HepG2 (cell line): ENCODE measurements around the gene KIZ. TPM values are rescaled to one million over a fixed set of nuclear protein-coding genes. Genes with fewer than 3 reads are reported as not detected.

ENCODE experiments used
- ASH2L ChIP-seq: fragments of 300-600, 200-600 bp; sonication (generic); IDR thresholded peaks from 2 replicates; pipeline ENCODE4 v1.7.0; 2017; ENCODE audit warnings: low read depth, mild to moderate bottlenecking, moderate library complexity, mixed read lengths, low read length; ENCODE audit not compliant: insufficient read length
- ESRRA ChIP-seq: sonication (generic); formaldehyde crosslinking; IDR thresholded peaks from 2 replicates; pipeline ENCODE4 v1.5.1; 2020; ENCODE audit warnings: mild to moderate bottlenecking, low read depth, missing genetic modification reagents
- HDAC1 ChIP-seq: sonication (generic); formaldehyde crosslinking; IDR thresholded peaks from 2 replicates; pipeline ENCODE4 v1.5.1; 2020; ENCODE audit warnings: mild to moderate bottlenecking, missing genetic modification reagents
- HNRNPL ChIP-seq: fragments of 200-400 bp; formaldehyde crosslinking; IDR thresholded peaks from 2 replicates; pipeline ENCODE4 v1.6.1; 2017; ENCODE audit warnings: mild to moderate bottlenecking, low read depth, low read length
- NAIF1 ChIP-seq: sonication (generic); formaldehyde crosslinking; IDR thresholded peaks from 2 replicates; pipeline ENCODE4 v1.5.0; 2020; ENCODE audit warnings: mild to moderate bottlenecking, missing genetic modification reagents, borderline replicate concordance
- RFX3 ChIP-seq: IDR thresholded peaks from 2 replicates; pipeline ENCODE4 v1.6.1; 2016; ENCODE audit warnings: missing biosample characterization, missing genetic modification reagents
- SMARCE1 ChIP-seq: fragments of 450-650 bp; IDR thresholded peaks from 2 replicates; pipeline ENCODE4 v1.6.1; 2017; ENCODE audit warnings: borderline replicate concordance
- SMYD3 ChIP-seq: sonication (generic); formaldehyde crosslinking; IDR thresholded peaks from 2 replicates; pipeline ENCODE4 v1.8.1; 2023; ENCODE audit warnings: mild to moderate bottlenecking, missing genetic modification reagents
- TOPORS ChIP-seq: sonication (generic); formaldehyde crosslinking; IDR thresholded peaks from 2 replicates; pipeline ENCODE4 v1.8.0; 2023; ENCODE audit warnings: mild to moderate bottlenecking, missing genetic modification reagents
- YEATS2 ChIP-seq: sonication (generic); formaldehyde crosslinking; IDR thresholded peaks from 2 replicates; pipeline ENCODE4 v1.4.0; 2020; ENCODE audit warnings: missing genetic modification reagents, borderline replicate concordance
- ZKSCAN5 ChIP-seq: sonication (generic); formaldehyde crosslinking; IDR thresholded peaks from 2 replicates; pipeline ENCODE4 v1.5.1; 2020; ENCODE audit warnings: mild to moderate bottlenecking, missing genetic modification reagents
- ZNF101 ChIP-seq: sonication (generic); formaldehyde crosslinking; IDR thresholded peaks from 2 replicates; pipeline ENCODE4 v1.4.0; 2020; ENCODE audit warnings: mild to moderate bottlenecking, low read depth, missing genetic modification reagents, borderline replicate concordance
- ZNF431 ChIP-seq: sonication (generic); formaldehyde crosslinking; IDR thresholded peaks from 2 replicates; pipeline ENCODE4 v1.9.0; 2022; ENCODE audit warnings: missing genetic modification reagents, low read depth, mild to moderate bottlenecking, borderline replicate concordance
- ZNF629 ChIP-seq: sonication (generic); formaldehyde crosslinking; conservative IDR thresholded peaks from 2 replicates; pipeline ENCODE4 v1.5.0; 2020; ENCODE audit warnings: missing genetic modification reagents
- ZNF713 ChIP-seq: sonication (generic); formaldehyde crosslinking; IDR thresholded peaks from 2 replicates; pipeline ENCODE4 v1.4.0; 2020; ENCODE audit warnings: mild to moderate bottlenecking, missing genetic modification reagents
- ZNF746 ChIP-seq: sonication (generic); formaldehyde crosslinking; IDR thresholded peaks from 2 replicates; pipeline ENCODE4 v1.8.0; 2022; ENCODE audit warnings: mild to moderate bottlenecking, missing genetic modification reagents
- ZNF749 ChIP-seq: sonication (generic); formaldehyde crosslinking; IDR thresholded peaks from 2 replicates; pipeline ENCODE4 v1.8.0; 2022; ENCODE audit warnings: mild to moderate bottlenecking, missing genetic modification reagents, moderate library complexity, borderline replicate concordance
- ZNF761 ChIP-seq: sonication (generic); formaldehyde crosslinking; conservative IDR thresholded peaks from 2 replicates; pipeline ENCODE4 v1.4.0; 2020; ENCODE audit warnings: mild to moderate bottlenecking, missing genetic modification reagents
- ZNF775 ChIP-seq: sonication (generic); formaldehyde crosslinking; IDR thresholded peaks from 2 replicates; pipeline ENCODE4 v1.4.0; 2020; ENCODE audit warnings: missing genetic modification reagents, mild to moderate bottlenecking, moderate library complexity, borderline replicate concordance
- ZNF776 ChIP-seq: sonication (generic); formaldehyde crosslinking; IDR thresholded peaks from 2 replicates; pipeline ENCODE4 v1.4.0; 2020; ENCODE audit warnings: mild to moderate bottlenecking, missing genetic modification reagents
- ZNF792 ChIP-seq: IDR thresholded peaks from 2 replicates; pipeline ENCODE4 v1.6.1; 2016
- ZNF891 ChIP-seq: sonication (generic); formaldehyde crosslinking; IDR thresholded peaks from 2 replicates; pipeline ENCODE4 v1.5.0; 2020; ENCODE audit warnings: mild to moderate bottlenecking, missing genetic modification reagents
- polyA plus RNA-seq, 8 experiments: library from polyadenylated mRNA; depleted of rRNA in 3 of 8; stranded (reverse) in 7 of 8; unstranded in 1 of 8; fragments of >200 nt; fragmentation: Illumina TruSeq in 4 of 8; extraction: Trizol in 4 of 8; gene quantifications; 2 replicates each; pipeline versions ENCODE4 v1.2.1 to v1.2.3, GENCODE V29; 2011 to 2016; ENCODE audit warnings: low read depth in 4 of 8, missing spikeins in 1 of 8, mixed read lengths in 1 of 8; ENCODE audit not compliant: insufficient read depth in 1 of 8
- total RNA-seq, 5 experiments: library from RNA; depleted of rRNA; stranded (reverse); fragments of >200 nt; fragmentation: Illumina TruSeq; extraction: Trizol; gene quantifications; 2 replicates each; pipeline ENCODE4 v1.2.3, GENCODE V29; 2016; ENCODE audit warnings: low read depth in 1 of 5
- TF ChIP-seq, protein P1 (sequence below): sonication (generic); formaldehyde crosslinking; IDR thresholded peaks from 2 replicates; pipeline ENCODE4 v1.4.0; 2020; ENCODE audit warnings: missing genetic modification reagents, low read depth, mild to moderate bottlenecking, borderline replicate concordance
- TF ChIP-seq, protein P2 (sequence below): IDR thresholded peaks from 2 replicates; pipeline ENCODE4 v1.6.1; 2016; ENCODE audit warnings: mild to moderate bottlenecking
- TF ChIP-seq, protein P3 (sequence below): sonication (generic); formaldehyde crosslinking; IDR thresholded peaks from 2 replicates; pipeline ENCODE4 v1.4.0; 2020; ENCODE audit warnings: low read depth, mild to moderate bottlenecking, missing genetic modification reagents
- TF ChIP-seq, protein P4 (sequence below): IDR thresholded peaks from 2 replicates; pipeline ENCODE4 v1.6.1; 2016; ENCODE audit warnings: low read depth

Gene KIZ
- total and polyA plus RNA-seq, 2 of the 13 experiments (the other 11 are each of a cell fraction or from before 2014, with no cell fraction given) = 46.3 to 114 TPM

DNA sequence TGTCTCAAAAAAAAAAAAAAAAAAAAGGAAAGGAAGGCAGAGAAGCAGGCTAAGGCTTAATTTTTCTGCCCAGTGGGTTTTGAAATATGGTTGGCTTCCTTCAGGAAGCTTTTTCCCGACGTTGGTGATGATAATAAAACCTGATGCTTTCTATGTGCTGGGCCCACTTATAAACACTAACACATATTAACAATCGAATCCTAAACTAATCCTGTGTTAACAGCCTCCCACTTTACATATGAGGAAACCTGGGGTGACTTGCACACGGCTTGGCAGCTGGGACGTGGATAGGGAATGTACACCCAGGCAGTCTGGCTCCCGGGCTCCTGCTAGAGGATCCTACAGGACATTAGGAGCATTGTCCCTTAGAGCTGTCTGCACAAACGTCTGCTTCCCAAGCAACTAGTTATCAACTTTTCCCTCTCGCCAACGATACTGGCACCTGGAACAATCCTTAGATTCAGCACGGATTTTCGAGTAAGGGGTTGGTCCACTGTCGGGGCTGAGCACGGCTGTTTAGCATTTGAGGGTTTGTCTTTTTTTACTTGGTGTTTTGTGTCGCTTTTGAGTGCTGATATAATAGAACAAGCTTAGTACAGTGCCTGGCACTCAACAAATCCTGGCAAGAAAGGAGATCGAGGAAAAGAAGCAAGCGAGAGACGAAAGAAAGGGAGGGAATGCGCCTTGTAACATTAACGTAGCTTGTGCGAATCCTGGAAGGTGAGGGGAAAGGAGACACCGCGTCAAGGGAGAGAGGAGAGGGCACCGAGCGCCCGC lies 622 bp upstream of the KIZ start (continued):
- TF ChIP-seq, protein P1, sequence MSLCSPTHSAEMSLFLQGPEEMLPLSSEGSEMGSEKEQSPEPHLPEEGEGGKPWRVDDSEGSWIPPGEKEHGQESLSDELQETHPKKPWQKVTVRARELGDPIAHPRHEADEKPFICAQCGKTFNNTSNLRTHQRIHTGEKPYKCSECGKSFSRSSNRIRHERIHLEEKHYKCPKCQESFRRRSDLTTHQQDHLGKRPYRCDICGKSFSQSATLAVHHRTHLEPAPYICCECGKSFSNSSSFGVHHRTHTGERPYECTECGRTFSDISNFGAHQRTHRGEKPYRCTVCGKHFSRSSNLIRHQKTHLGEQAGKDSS (CRISPR knock-in tag) = peak; percentile 26; the same call in 1 of the 2 replicates
- no peak for TF ChIP-seq SMARCE1
- no peak for TF ChIP-seq ESRRA
- peak; percentile 44; the same call in 1 of the 2 replicates for TF ChIP-seq ZNF713 (CRISPR knock-in tag)
- TF ChIP-seq, protein P2, sequence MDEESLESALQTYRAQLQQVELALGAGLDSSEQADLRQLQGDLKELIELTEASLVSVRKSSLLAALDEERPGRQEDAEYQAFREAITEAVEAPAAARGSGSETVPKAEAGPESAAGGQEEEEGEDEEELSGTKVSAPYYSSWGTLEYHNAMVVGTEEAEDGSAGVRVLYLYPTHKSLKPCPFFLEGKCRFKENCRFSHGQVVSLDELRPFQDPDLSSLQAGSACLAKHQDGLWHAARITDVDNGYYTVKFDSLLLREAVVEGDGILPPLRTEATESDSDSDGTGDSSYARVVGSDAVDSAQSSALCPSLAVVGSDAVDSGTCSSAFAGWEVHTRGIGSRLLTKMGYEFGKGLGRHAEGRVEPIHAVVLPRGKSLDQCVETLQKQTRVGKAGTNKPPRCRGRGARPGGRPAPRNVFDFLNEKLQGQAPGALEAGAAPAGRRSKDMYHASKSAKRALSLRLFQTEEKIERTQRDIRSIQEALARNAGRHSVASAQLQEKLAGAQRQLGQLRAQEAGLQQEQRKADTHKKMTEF (CRISPR knock-in tag) = no peak; the same call in 1 of the 2 replicates
- TF ChIP-seq ZNF749 (CRISPR knock-in tag) = no peak
- no peak for TF ChIP-seq ZNF775 (CRISPR knock-in tag)
- no peak for TF ChIP-seq RFX3 (CRISPR knock-in tag)
- no peak for TF ChIP-seq ZNF101 (CRISPR knock-in tag)
- no peak; the same call in 1 of the 2 replicates for TF ChIP-seq NAIF1
- no peak for TF ChIP-seq HDAC1 (CRISPR knock-in tag)
- TF ChIP-seq HNRNPL = no peak
- TF ChIP-seq ZNF891 (CRISPR knock-in tag) = no peak; the same call in 1 of the 2 replicates
- peak; percentile 94 for TF ChIP-seq ZNF761 (CRISPR knock-in tag)
- TF ChIP-seq ZNF792 (CRISPR knock-in tag) = 0 out of 2 replicates have a peak, but pooled peaks have one; percentile 11
- no peak; the same call in 1 of the 2 replicates for TF ChIP-seq ZNF776
- 0 out of 2 replicates have a peak, but pooled peaks have one; percentile 14 for TF ChIP-seq ZNF431
- 0 out of 2 replicates have a peak, but pooled peaks have one; percentile 3 for TF ChIP-seq TOPORS (CRISPR knock-in tag)
- TF ChIP-seq, protein P3, sequence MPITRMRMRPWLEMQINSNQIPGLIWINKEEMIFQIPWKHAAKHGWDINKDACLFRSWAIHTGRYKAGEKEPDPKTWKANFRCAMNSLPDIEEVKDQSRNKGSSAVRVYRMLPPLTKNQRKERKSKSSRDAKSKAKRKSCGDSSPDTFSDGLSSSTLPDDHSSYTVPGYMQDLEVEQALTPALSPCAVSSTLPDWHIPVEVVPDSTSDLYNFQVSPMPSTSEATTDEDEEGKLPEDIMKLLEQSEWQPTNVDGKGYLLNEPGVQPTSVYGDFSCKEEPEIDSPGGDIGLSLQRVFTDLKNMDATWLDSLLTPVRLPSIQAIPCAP = 0 out of 2 replicates have a peak, but pooled peaks have one; percentile 6
- TF ChIP-seq ZKSCAN5 (CRISPR knock-in tag) = no peak
- no peak for TF ChIP-seq YEATS2 (CRISPR knock-in tag)
- TF ChIP-seq ZNF746 (CRISPR knock-in tag) = no peak
- TF ChIP-seq ASH2L = peak; percentile 76
- peak; percentile 28; the same call in 1 of the 2 replicates for TF ChIP-seq SMYD3 (CRISPR knock-in tag)
- TF ChIP-seq, protein P4, sequence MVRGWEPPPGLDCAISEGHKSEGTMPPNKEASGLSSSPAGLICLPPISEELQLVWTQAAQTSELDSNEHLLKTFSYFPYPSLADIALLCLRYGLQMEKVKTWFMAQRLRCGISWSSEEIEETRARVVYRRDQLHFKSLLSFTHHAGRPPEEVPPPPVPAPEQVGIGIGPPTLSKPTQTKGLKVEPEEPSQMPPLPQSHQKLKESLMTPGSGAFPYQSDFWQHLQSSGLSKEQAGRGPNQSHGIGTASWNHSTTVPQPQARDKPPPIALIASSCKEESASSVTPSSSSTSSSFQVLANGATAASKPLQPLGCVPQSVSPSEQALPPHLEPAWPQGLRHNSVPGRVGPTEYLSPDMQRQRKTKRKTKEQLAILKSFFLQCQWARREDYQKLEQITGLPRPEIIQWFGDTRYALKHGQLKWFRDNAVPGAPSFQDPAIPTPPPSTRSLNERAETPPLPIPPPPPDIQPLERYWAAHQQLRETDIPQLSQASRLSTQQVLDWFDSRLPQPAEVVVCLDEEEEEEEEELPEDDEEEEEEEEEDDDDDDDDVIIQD (CRISPR knock-in tag) = no peak
- no peak for TF ChIP-seq ZNF629 (CRISPR knock-in tag)
